Ovary (tissue), 9 donors: ENCODE data around the gene ANKRD40. TPM values are rescaled to one million over a fixed set of nuclear protein-coding genes. Genes with fewer than 3 reads are reported as not detected.
A peak's percentile ranks its signal among the peaks of the same experiment; 100 is the strongest.

Source experiments
- DNase-seq, 5 donors: peaks; one replicate each; pipeline ENCODE4 v3.0.0-alpha.2; 2019 to 2020
- H3K27ac ChIP-seq, 2 donors: fragments of 200-600 bp; one replicate each; pipeline versions ENCODE4 v1.5.1 to v1.8.0; 2019 to 2022
- H3K27me3 ChIP-seq: fragments of 200-600 bp; one replicate; pipeline ENCODE4 v1.8.0; 2022
- H3K36me3 ChIP-seq: fragments of 200-600 bp; sonication (generic); one replicate; pipeline ENCODE4 v1.5.1; 2019
- H3K4me1 ChIP-seq: one replicate; pipeline ENCODE4 v1.8.1; 2013; ENCODE audit warnings: mild to moderate bottlenecking, moderate library complexity; ENCODE audit not compliant: insufficient read depth
- H3K4me3 ChIP-seq: fragments of 200-600 bp; sonication (generic); one replicate; pipeline ENCODE4 v1.5.1; 2017
- H3K9me3 ChIP-seq, 2 donors: fragments of 200-600 bp in 1 of 2; sonication (generic) in 1 of 2; one replicate each; pipeline versions ENCODE4 v1.5.1 to v1.8.1; 2013 to 2019; ENCODE audit warnings: mild to moderate bottlenecking in 1 of 2, moderate library complexity in 1 of 2
- EP300 ChIP-seq: sonication (generic); formaldehyde crosslinking; IDR thresholded peaks from one replicate; pipeline ENCODE4 v1.6.1; 2017; ENCODE audit warnings: antibody characterized with exemption
- POLR2A ChIP-seq: fragments of 450-650 bp; IDR thresholded peaks from one replicate; pipeline ENCODE4 v1.6.1; 2017; ENCODE audit warnings: antibody characterized with exemption, mild to moderate bottlenecking, moderate library complexity
- WGBS, 3 donors: extraction: QIAGEN DNeasy Blood & Tissue Kit in 1 of 3; methylation state at CpG; one replicate each; pipeline versions ENCODE4 v1.1.5 to v1.1.7; 2013 to 2017; 5-methylcytosine and 5-hydroxymethylcytosine counted together
- intact Hi-C, 4 donors: fragments of 100-400 bp; cut with DNase I; formaldehyde crosslinking; loops; one replicate each; pipeline versions ENCODE4 v1.11.0 to v1.15.1; 2022 to 2023
- polyA plus RNA-seq, 2 donors: library from polyadenylated mRNA; stranded (reverse); fragments of 200-250 nt in 1 of 2; fragments of 350-450 nt in 1 of 2; fragmentation: Illumina TruSeq in 1 of 2; extraction: RNeasy Lipid Tissue Mini Kit (QIAGEN cat#74804) in 1 of 2; gene quantifications; one replicate each; pipeline ENCODE4 v1.2.3, GENCODE V29; 2013 to 2014
- total RNA-seq, 7 donors: library from RNA; depleted of rRNA in 2 of 7; stranded (reverse); fragments of >200 nt in 2 of 7; fragmentation: NEBNext Ultra II Directional in 3 of 7; extraction: Animal tissue kit (Norgen Biotek cat#: 25700) in 3 of 7; gene quantifications; one replicate each; pipeline versions ENCODE4 v1.1.0 to v1.2.4, GENCODE V29; 2016 to 2023
- TF ChIP-seq, protein P1 (sequence below), 3 donors: fragments of 450-650 bp in 2 of 3; fragments of 200-600 bp in 1 of 3; IDR thresholded peaks; one replicate each; pipeline versions ENCODE4 v1.5.1 to v1.8.0; 2016 to 2022; ENCODE audit warnings: antibody characterized with exemption in 3 of 3, mild to moderate bottlenecking in 1 of 3
- donor health status: DM: no; HTN: no; CAD: no; lungs with moderate emphysema.
- donor health status: DM: no; HTN: no; CAD: no.
- donor health status: Bipolar disorder and iron deficiency.
- donor health status: DM: yes; HTN: yes; CAD: no.
- donor health status: DM: no; HTN: no; CAD: no.
- donor health status: DM: yes; HTN: yes; CAD: no.

Gene ANKRD40
- total and polyA plus RNA-seq, 9 donors = 17.0 to 52.6 (median 41.8) TPM

- TF ChIP-seq, protein P1, sequence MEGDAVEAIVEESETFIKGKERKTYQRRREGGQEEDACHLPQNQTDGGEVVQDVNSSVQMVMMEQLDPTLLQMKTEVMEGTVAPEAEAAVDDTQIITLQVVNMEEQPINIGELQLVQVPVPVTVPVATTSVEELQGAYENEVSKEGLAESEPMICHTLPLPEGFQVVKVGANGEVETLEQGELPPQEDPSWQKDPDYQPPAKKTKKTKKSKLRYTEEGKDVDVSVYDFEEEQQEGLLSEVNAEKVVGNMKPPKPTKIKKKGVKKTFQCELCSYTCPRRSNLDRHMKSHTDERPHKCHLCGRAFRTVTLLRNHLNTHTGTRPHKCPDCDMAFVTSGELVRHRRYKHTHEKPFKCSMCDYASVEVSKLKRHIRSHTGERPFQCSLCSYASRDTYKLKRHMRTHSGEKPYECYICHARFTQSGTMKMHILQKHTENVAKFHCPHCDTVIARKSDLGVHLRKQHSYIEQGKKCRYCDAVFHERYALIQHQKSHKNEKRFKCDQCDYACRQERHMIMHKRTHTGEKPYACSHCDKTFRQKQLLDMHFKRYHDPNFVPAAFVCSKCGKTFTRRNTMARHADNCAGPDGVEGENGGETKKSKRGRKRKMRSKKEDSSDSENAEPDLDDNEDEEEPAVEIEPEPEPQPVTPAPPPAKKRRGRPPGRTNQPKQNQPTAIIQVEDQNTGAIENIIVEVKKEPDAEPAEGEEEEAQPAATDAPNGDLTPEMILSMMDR (IDR thresholded peaks at IDR 0.05) = no peak
- TF ChIP-seq EP300 = no peak
- no peak for TF ChIP-seq POLR2A
- H3K27ac ChIP-seq = no peak overlapping the region
- no peak overlapping the region for H3K4me3 ChIP-seq
- no peaks in the 10 kb centered on the region for H3K9me3 ChIP-seq
- H3K36me3 ChIP-seq = no peaks in the 10 kb centered on the region
- intact Hi-C loops = no loop called here
- WGBS, 3 donors = 60 to 81% (median 70%) methylated on average over 3 of the region's 3 CpGs
- H3K27me3 ChIP-seq = no peaks in the 10 kb centered on the region
- no peak for DNase-seq
- no peaks in the 10 kb centered on the region for H3K4me1 ChIP-seq
Observed at GRCh38 chr17:50675190-50675589, 32.5 kb downstream of the ANKRD40 start.

DNA sequence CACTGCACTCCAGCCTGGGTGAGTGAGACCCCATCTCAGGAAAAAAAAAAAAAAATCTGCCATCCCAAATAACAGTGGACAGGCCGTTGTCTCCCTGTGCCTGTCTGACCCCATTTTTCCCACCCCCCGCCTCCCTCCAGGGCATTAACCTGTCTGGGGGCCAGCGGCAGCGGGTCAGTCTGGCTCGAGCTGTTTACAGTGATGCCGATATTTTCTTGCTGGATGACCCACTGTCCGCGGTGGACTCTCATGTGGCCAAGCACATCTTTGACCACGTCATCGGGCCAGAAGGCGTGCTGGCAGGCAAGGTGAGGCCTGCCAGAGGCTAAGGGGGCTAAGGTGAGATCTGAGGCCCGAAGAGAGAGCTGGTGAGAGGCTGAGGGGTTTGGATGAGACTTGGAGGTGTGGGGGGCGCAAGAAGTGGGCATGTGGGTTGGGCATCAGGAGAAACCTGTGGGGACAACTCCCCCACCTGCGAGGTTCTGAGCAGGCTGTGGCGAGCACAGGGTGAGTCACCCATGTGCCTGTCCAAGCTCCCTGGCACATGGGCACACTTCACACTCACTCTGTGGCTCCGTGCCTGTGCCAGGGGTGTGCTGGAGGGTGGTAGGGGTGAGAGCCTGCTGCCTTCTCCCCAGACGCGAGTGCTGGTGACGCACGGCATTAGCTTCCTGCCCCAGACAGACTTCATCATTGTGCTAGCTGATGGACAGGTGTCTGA is 34.7 kb downstream of the ANKRD40 start:
- H3K4me3 ChIP-seq = no peak overlapping the region
- no peaks in the 10 kb centered on the region for H3K9me3 ChIP-seq
- H3K4me1 ChIP-seq = no peaks in the 10 kb centered on the region
- WGBS, 3 donors = 93 to 96% (median 95%) methylated on average over 20 of the region's 20 CpGs
- DNase-seq = peak in 1 of 5 donors; percentile 27
- no peaks in the 10 kb centered on the region for H3K27me3 ChIP-seq
- TF ChIP-seq, protein P1 (IDR thresholded peaks at IDR 0.05) = no peak
- TF ChIP-seq POLR2A (no peak), EP300 (no peak)
- no peaks in the 10 kb centered on the region for H3K36me3 ChIP-seq
- no peak overlapping the region for H3K27ac ChIP-seq
- intact Hi-C loops = no loop called here

GRCh38 chr17:50672071-50672470 is 35.6 kb downstream of the ANKRD40 start:
- Histone ChIP-seq H3K36me3 (no peaks in the 10 kb centered on the region), H3K4me1 (no peaks in the 10 kb centered on the region), H3K4me3 (no peak overlapping the region), H3K9me3 (no peaks in the 10 kb centered on the region), H3K27me3 (no peaks in the 10 kb centered on the region), H3K27ac (no peak overlapping the region)
- intact Hi-C loops = no loop called here
- TF ChIP-seq EP300 (no peak), POLR2A (no peak)
- TF ChIP-seq, protein P1 (IDR thresholded peaks at IDR 0.05) = no peak
- 97 to 99% (median 98%) methylated on average over 5 of the region's 5 CpGs for WGBS, 3 donors
- DNase-seq = peak in 1 of 5 donors; percentile 6

DNA sequence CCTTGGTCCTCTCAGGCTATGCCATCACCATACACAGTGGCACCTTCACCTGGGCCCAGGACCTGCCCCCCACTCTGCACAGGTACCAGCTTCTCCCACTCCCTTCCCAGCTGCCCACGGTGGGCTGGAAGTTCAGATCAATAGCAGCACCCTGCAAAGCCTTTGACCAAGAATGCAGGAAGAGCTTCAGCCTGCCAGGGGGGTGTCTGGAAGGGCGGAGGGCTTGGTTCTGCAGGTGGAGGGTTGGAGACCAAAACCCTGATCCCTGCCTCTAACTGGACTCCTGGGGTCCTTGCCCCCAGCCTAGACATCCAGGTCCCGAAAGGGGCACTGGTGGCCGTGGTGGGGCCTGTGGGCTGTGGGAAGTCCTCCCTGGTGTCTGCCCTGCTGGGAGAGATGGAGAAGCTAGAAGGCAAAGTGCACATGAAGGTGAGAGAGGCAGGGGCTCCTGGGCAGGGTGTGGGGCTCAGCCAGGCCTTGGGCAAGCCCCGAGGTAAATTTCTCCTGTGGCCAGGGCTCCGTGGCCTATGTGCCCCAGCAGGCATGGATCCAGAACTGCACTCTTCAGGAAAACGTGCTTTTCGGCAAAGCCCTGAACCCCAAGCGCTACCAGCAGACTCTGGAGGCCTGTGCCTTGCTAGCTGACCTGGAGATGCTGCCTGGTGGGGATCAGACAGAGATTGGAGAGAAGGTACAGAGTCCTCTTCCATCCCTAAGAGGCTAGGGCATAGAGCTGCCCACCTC is 38.7 kb downstream of the ANKRD40 start:
- no peak overlapping the region for H3K4me3 ChIP-seq
- no peaks in the 10 kb centered on the region for H3K36me3 ChIP-seq
- no peaks in the 10 kb centered on the region for H3K9me3 ChIP-seq
- 82 to 85% (median 82%) methylated on average over 8 to 9 of the region's 9 CpGs for WGBS, 3 donors
- H3K27me3 ChIP-seq = no peaks in the 10 kb centered on the region
- no peak for DNase-seq
- no peak overlapping the region for H3K27ac ChIP-seq
- no peaks in the 10 kb centered on the region for H3K4me1 ChIP-seq
- TF ChIP-seq, protein P1 (IDR thresholded peaks at IDR 0.05) = no peak
- no peak for TF ChIP-seq POLR2A
- no peak for TF ChIP-seq EP300
- intact Hi-C loops = no loop called here
